IMR-90 (cell line): ENCODE data around the gene TSHZ3. TPM values are rescaled to one million over a fixed set of nuclear protein-coding genes. Genes with fewer than 3 reads are reported as not detected.
A peak's percentile ranks its signal among the peaks of the same experiment; 100 is the strongest.

Source experiments
- ATAC-seq: fragments of 200-7000 bp; cut with Tn5 transposase; 2 replicates; pipeline ENCODE4 v1.9.1; 2020; ENCODE audit warnings: low read depth, mild to moderate bottlenecking, moderate library complexity
- BruUV-seq: library from RNA; stranded (reverse); fragments of 400-500 nt; replicated peaks from 2 replicates; lab custom pipeline; 2021; lab: Mats Ljungman, UMichigan
- CTCF ChIA-PET: fragments of 300-600 bp; formaldehyde crosslinking; extraction: SDS; loops from one replicate; lab custom pipeline; 2021; ENCODE audit warnings: antibody characterized with exemption; lab: Yijun Ruan, JAX
- POLR2A ChIA-PET: fragments of 300-600 bp; sonication (Branson Sonifier 250); formaldehyde crosslinking; loops from one replicate; lab custom pipeline; 2022; ENCODE audit warnings: antibody characterized with exemption; ENCODE audit not compliant: unreplicated experiment; lab: Charles Lee
- DNase-seq: peaks from one replicate; pipeline ENCODE4 v3.0.0; 2013
- H2AFZ ChIP-seq: replicated peaks from 2 replicates; pipeline ENCODE3; 2013; ENCODE audit warnings: low read length, mild to moderate bottlenecking; ENCODE audit not compliant: poor library complexity
- H2AK5ac ChIP-seq: 2 replicates; pipeline ENCODE4 v1.6.1; 2013; ENCODE audit warnings: low read depth, low read length, inconsistent platforms
- H2AK9ac ChIP-seq: replicated peaks from 2 replicates; pipeline ENCODE3; 2013; ENCODE audit warnings: mild to moderate bottlenecking, low read depth, low read length, moderate library complexity; ENCODE audit not compliant: poor library complexity
- H2BK120ac ChIP-seq: 2 replicates; pipeline ENCODE4 v1.6.1; 2013; ENCODE audit warnings: low read depth, low read length, inconsistent platforms
- H2BK15ac ChIP-seq: 3 replicates; pipeline ENCODE4 v1.6.1; 2013; ENCODE audit warnings: low read depth, low read length, inconsistent platforms
- H2BK20ac ChIP-seq: 2 replicates; pipeline ENCODE4 v1.6.1; 2013; ENCODE audit warnings: low read depth, mild to moderate bottlenecking, inconsistent platforms, low read length, moderate library complexity
- H2BK5ac ChIP-seq: 2 replicates; pipeline ENCODE4 v1.6.1; 2013; ENCODE audit warnings: mild to moderate bottlenecking, low read depth, low read length, inconsistent platforms; ENCODE audit not compliant: poor library complexity, severe bottlenecking
- H3K14ac ChIP-seq: replicated peaks from 2 replicates; pipeline ENCODE4 v1.6.1; 2013; ENCODE audit warnings: low read depth, low read length, inconsistent platforms
- H3K18ac ChIP-seq: 2 replicates; pipeline ENCODE4 v1.6.1; 2013; ENCODE audit warnings: low read depth, low read length, control low read depth
- H3K23ac ChIP-seq: 2 replicates; pipeline ENCODE4 v1.6.1; 2013; ENCODE audit warnings: low read depth, low read length, inconsistent platforms
- H3K27ac ChIP-seq: 2 replicates; pipeline ENCODE4 v1.5.1; 2013; ENCODE audit warnings: mild to moderate bottlenecking, control low read depth, low read length; ENCODE audit not compliant: insufficient read depth
- H3K27me3 ChIP-seq: 2 replicates; pipeline ENCODE4 v1.6.1; 2013; ENCODE audit warnings: low read length; ENCODE audit not compliant: control insufficient read depth, insufficient read depth
- H3K36me3 ChIP-seq: 2 replicates; pipeline ENCODE4 v1.6.1; 2013; ENCODE audit warnings: low read length, mixed read lengths; ENCODE audit not compliant: control insufficient read depth, insufficient read depth
- H3K4ac ChIP-seq: 2 replicates; pipeline ENCODE4 v1.6.1; 2013; ENCODE audit warnings: low read depth, low read length, inconsistent platforms
- H3K4me1 ChIP-seq: 2 replicates; pipeline ENCODE4 v1.6.1; 2013; ENCODE audit warnings: low read length, mixed read lengths; ENCODE audit not compliant: control insufficient read depth, insufficient read depth
- H3K4me2 ChIP-seq: 2 replicates; pipeline ENCODE4 v1.6.1; 2013; ENCODE audit warnings: low read depth, mild to moderate bottlenecking, control low read depth, low read length, moderate library complexity
- H3K4me3 ChIP-seq: 2 replicates; pipeline ENCODE4 v1.5.1; 2013; ENCODE audit warnings: low read depth, mild to moderate bottlenecking, control low read depth, low read length, moderate library complexity; ENCODE audit not compliant: insufficient read depth
- H3K56ac ChIP-seq: 2 replicates; pipeline ENCODE4 v1.6.1; 2013; ENCODE audit warnings: low read length, inconsistent platforms; ENCODE audit not compliant: insufficient read depth; ENCODE audit errors: extremely low read depth
- H3K79me1 ChIP-seq, 2 experiments: 2 replicates each; pipeline ENCODE4 v1.6.1; 2013; ENCODE audit warnings: low read length in 2 of 2, inconsistent platforms in 1 of 2, low read depth in 1 of 2
- H3K9ac ChIP-seq: 2 replicates; pipeline ENCODE4 v1.6.1; 2013; ENCODE audit warnings: low read depth, low read length, control low read depth
- H3K9me1 ChIP-seq: 2 replicates; pipeline ENCODE4 v1.6.1; 2013; ENCODE audit warnings: low read length, inconsistent platforms; ENCODE audit not compliant: insufficient read depth
- H3K9me3 ChIP-seq: 2 replicates; pipeline ENCODE4 v1.6.1; 2013; ENCODE audit warnings: low read length; ENCODE audit not compliant: control insufficient read depth, insufficient read depth
- H4K20me1 ChIP-seq: 2 replicates; pipeline ENCODE4 v1.6.1; 2013; ENCODE audit warnings: low read length, inconsistent platforms; ENCODE audit not compliant: insufficient read depth
- H4K5ac ChIP-seq: 2 replicates; pipeline ENCODE4 v1.6.1; 2013; ENCODE audit warnings: mild to moderate bottlenecking, low read depth, low read length, control low read depth
- H4K8ac ChIP-seq, 2 experiments: 2 replicates each; pipeline ENCODE4 v1.6.1; 2013; ENCODE audit warnings: low read depth in 2 of 2, low read length in 2 of 2, control low read depth in 1 of 2, inconsistent platforms in 1 of 2
- H4K91ac ChIP-seq: 2 replicates; pipeline ENCODE4 v1.6.1; 2013; ENCODE audit warnings: low read depth, low read length, inconsistent platforms; ENCODE audit not compliant: insufficient read depth
- BHLHE40 ChIP-seq: fragments of 150-350 bp; IDR thresholded peaks from 2 replicates; pipeline ENCODE4 v1.6.1; 2016; ENCODE audit warnings: mild to moderate bottlenecking, low read depth, low read length
- CHD1 ChIP-seq: IDR thresholded peaks from 2 replicates; pipeline ENCODE4 v1.6.1; 2012; ENCODE audit warnings: low read depth, low read length, improper control_type of control experiment
- FOS ChIP-seq: fragments of 150-350 bp; IDR thresholded peaks from 2 replicates; pipeline ENCODE4 v1.6.1; 2016; ENCODE audit warnings: low read depth, low read length
- MAFK ChIP-seq: IDR thresholded peaks from 2 replicates; pipeline ENCODE4 v1.6.1; 2012; ENCODE audit warnings: low read depth, low read length, improper control_type of control experiment
- RAD21 ChIP-seq: IDR thresholded peaks from 2 replicates; pipeline ENCODE4 v1.6.1; 2012; ENCODE audit warnings: low read length, improper control_type of control experiment
- RFX5 ChIP-seq: IDR thresholded peaks from 2 replicates; pipeline ENCODE4 v1.8.0; 2012; ENCODE audit warnings: low read depth, mild to moderate bottlenecking, low read length, moderate library complexity
- WGBS, 2 experiments: methylation state at CpG; one replicate each; pipeline versions ENCODE4 v1.1.5 to v1.1.7; 2013; ENCODE audit warnings: missing lambda C conversion rate in 2 of 2; ENCODE audit not compliant: insufficient read length in 1 of 2; ENCODE audit errors: extremely low coverage in 2 of 2; 5-methylcytosine and 5-hydroxymethylcytosine counted together
- dilution Hi-C: fragments of 300-500 bp; cut with HindIII; formaldehyde crosslinking; loops from one replicate; pipeline ENCODE4 v1.14.3; 2018; ENCODE audit warnings: low sequenced_read_pairs; ENCODE audit not compliant: unreplicated experiment
- in situ Hi-C: fragments of 300-500 bp; cut with MboI; formaldehyde crosslinking; loops from 3 replicates; pipeline ENCODE4 v1.14.3; 2019; ENCODE audit warnings: low sequenced_read_pairs, inconsistent platforms, mixed read lengths
- intact Hi-C: fragments of 100-400 bp; cut with micrococcal nuclease; formaldehyde crosslinking; loops from 2 replicates; pipeline ENCODE4 v1.10.0; 2022
- polyA plus RNA-seq, 3 experiments: library from polyadenylated mRNA; depleted of rRNA; stranded (reverse); fragments of >200 nt; gene quantifications; 2 replicates each; pipeline ENCODE4 v1.2.3, GENCODE V29; 2012; ENCODE audit warnings: low replicate concordance in 1 of 3
- total RNA-seq: library from RNA; depleted of rRNA; stranded (reverse); fragments of >200 nt; gene quantifications from 2 replicates; pipeline ENCODE4 v1.2.3, GENCODE V29; 2012

The TSHZ3 gene
- total and polyA plus RNA-seq, 2 of the 4 experiments (the other 2 are of a cell fraction) = 8.1 to 13.0 TPM

DNA sequence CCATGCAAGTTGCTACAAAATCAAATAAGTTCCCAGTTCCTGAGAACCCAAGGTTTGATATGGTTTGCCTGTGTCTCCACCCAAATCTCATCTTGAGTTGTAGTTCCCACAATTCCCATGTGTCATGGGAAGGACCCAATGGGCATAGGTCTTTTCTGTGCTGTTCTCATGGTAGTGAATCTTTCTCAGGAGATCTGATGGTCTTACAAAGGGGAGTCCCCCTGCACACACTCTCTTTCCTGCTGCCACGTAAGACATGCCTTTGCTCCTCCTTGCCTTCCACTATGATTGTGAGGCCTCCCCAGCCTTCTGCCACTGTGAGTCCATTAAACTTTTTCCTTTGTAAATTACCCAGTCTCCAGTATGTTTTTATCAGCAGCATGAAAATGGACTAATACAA is 28.5 kb upstream of the TSHZ3 start:
- Histone ChIP-seq H2BK15ac (no peak overlapping the region; the same call in 2 of the 3 replicates), H2BK120ac (peak overlapping the region; percentile 31; the same call in 1 of the 2 replicates), H4K8ac (no peak overlapping the region), H3K23ac (no peak overlapping the region), H4K91ac (no peak overlapping the region), H2BK5ac (no peak overlapping the region), H3K4me3 (no peak overlapping the region), H2AK5ac (no peak overlapping the region), H3K14ac (peak overlapping the region; percentile 54), H3K79me1 (no peaks in the 10 kb centered on the region), H3K9me1 (peaks cover 3% of the 10 kb centered on the region; the same call in 1 of the 2 replicates), H4K5ac (no peak overlapping the region), H3K4me1 (peaks cover 2% of the 10 kb centered on the region; the same call in 1 of the 2 replicates), H4K20me1 (no peaks in the 10 kb centered on the region; the same call in 1 of the 2 replicates), H3K27me3 (no peaks in the 10 kb centered on the region; the same call in 1 of the 2 replicates), H3K18ac (peak overlapping the region; percentile 13; the same call in 1 of the 2 replicates), H3K4ac (no peak overlapping the region), H2BK20ac (0 out of 2 replicates have a peak overlapping the region, but pooled peaks have one; percentile 27), H2AK9ac (no peak overlapping the region), H2AFZ (no peak overlapping the region), H3K27ac (no peak overlapping the region), H3K4me2 (no peak overlapping the region), H3K36me3 (no peaks in the 10 kb centered on the region), H3K56ac (no peak overlapping the region), H3K9me3 (peaks cover under 1% of the 10 kb centered on the region), H3K9ac (no peak overlapping the region)
- intact Hi-C loops (loop anchor here (1.0 kb wide), 2 partner anchors 172 to 250 kb away; no protein-coding TSS in a partner anchor), in situ Hi-C loops (no loop called here), dilution Hi-C loops (no loop called here)
- POLR2A ChIA-PET = no interaction called here
- no peak for DNase-seq
- CTCF ChIA-PET = no interaction called here
- whole genome bisulfite sequencing, 2 experiments = no CpG with 5 or more reads among the region's 1 CpG
- no peak for ATAC-seq
- no TSS peak for BruUV-seq
- TF ChIP-seq FOS (no peak), BHLHE40 (no peak), RAD21 (no peak), RFX5 (no peak), MAFK (no peak), CHD1 (no peak)
